Stimulated activated CD4-positive, alpha-beta T cell treated with anti-CD3 and anti-CD28 coated beads, TNF-alpha, amount 100 ng/mL, for 4 hours (primary cell): ENCODE data around the gene DNMT1.
A peak's percentile ranks its signal among the peaks of the same experiment; 100 is the strongest.
"Not testable (repeated sequence)": the region's sequence is repeated elsewhere in the genome, so short reads cannot be mapped to it uniquely, and the experiment has no call there.

Source experiments
- DNase-seq, 3 experiments: peaks; one replicate each; pipeline ENCODE4 v3.0.0-alpha.2; 2020; ENCODE audit warnings: low read depth in 3 of 3

The DNMT1 gene

GRCh38 chr19:10184636-10185035 is 10.1 kb downstream of the DNMT1 start:
- no peak for DNase-seq

- no peak for DNase-seq
Observed at GRCh38 chr19:10183926-10184325, 10.8 kb downstream of the DNMT1 start.

- no peak for DNase-seq
Observed at GRCh38 chr19:10182847-10183246, 11.9 kb downstream of the DNMT1 start.

- no peak for DNase-seq
Observed at GRCh38 chr19:10182076-10182475, 12.7 kb downstream of the DNMT1 start.

GRCh38 chr19:10180459-10180858 is 14.3 kb downstream of the DNMT1 start:
- DNase-seq: no peak

- DNase-seq: not testable (repeated sequence)
Observed at GRCh38 chr19:10180024-10180423, 14.7 kb downstream of the DNMT1 start.

GRCh38 chr19:10173527-10173926 is 21.2 kb downstream of the DNMT1 start:
- no peak for DNase-seq

- no peak for DNase-seq
Observed at GRCh38 chr19:10168386-10168948, 26.3 kb downstream of the DNMT1 start.

- no peak for DNase-seq
Observed at GRCh38 chr19:10167459-10167858, 27.3 kb downstream of the DNMT1 start.

- not testable (repeated sequence) for DNase-seq
Observed at GRCh38 chr19:10166501-10166900, 28.3 kb downstream of the DNMT1 start.

GRCh38 chr19:10166046-10166445 is 28.7 kb downstream of the DNMT1 start:
- DNase-seq: no peak

- no peak for DNase-seq
Observed at GRCh38 chr19:10163536-10163935, 31.2 kb downstream of the DNMT1 start.

- no peak for DNase-seq
Observed at GRCh38 chr19:10159610-10160009, 35.1 kb downstream of the DNMT1 start.

GRCh38 chr19:10158485-10158884 is 36.3 kb downstream of the DNMT1 start:
- DNase-seq: no peak

- no peak for DNase-seq
Observed at GRCh38 chr19:10158071-10158470, 36.7 kb downstream of the DNMT1 start.

GRCh38 chr19:10155839-10156238 is 38.9 kb downstream of the DNMT1 start:
- DNase-seq: no peak

- DNase-seq: no peak
Observed at GRCh38 chr19:10152100-10152499, 42.7 kb downstream of the DNMT1 start.

- DNase-seq: no peak
Observed at GRCh38 chr19:10151521-10151920, 43.2 kb downstream of the DNMT1 start.

- DNase-seq: no peak
Observed at GRCh38 chr19:10149427-10149826, 45.3 kb downstream of the DNMT1 start.

- no peak for DNase-seq
Observed at GRCh38 chr19:10146142-10146541, 48.6 kb downstream of the DNMT1 start.

GRCh38 chr19:10145031-10145430 is 49.7 kb downstream of the DNMT1 start:
- DNase-seq: no peak

GRCh38 chr19:10144361-10144760 is 50.4 kb downstream of the DNMT1 start:
- no peak for DNase-seq

GRCh38 chr19:10143681-10144080 is 51.1 kb downstream of the DNMT1 start:
- DNase-seq: no peak

- peak in 2 of 3 experiments; percentile 23 for DNase-seq
Observed at GRCh38 chr19:10142701-10143375, 51.9 kb downstream of the DNMT1 start.
